Measurements from ENCODE around the gene RSPH6A. TPM values are rescaled to one million over a fixed set of nuclear protein-coding genes. Genes with fewer than 3 reads are reported as not detected.
"Not testable (repeated sequence)": the region's sequence is repeated elsewhere in the genome, so short reads cannot be mapped to it uniquely, and the experiment has no call there.

Gene RSPH6A
- total RNA-seq, 1 experiment from 2014 or later, result not detected

DNA sequence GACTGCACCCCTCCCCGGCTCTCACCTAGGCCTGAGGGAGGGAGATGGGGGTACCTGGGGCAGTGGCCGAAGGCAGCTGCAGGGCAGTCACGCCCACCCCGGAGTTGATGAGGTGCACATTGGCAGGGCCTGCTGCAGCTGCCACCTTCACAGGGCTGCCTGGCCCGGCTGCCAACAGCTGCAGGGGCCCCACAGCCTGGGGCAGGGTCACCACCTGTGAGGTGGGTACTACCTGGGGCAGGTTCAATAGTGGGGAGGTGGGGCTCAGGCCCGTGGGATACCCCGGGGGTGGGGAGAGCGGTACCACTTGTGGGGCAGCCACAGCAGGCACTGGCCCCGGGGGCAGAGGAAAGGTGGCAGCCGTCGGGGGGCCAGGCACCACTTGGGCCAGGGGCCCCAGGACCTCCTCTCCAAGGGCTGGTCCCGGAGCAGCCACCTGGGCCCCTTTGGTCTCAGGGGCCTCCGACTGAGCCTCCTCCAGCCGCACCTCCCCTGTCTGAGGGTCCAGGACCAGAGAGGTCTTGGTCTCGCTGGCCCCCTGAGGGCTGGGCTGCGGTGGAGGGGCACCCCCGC lies 48.7 kb downstream of the RSPH6A start:
- Histone ChIP-seq H3K36me3 (peaks cover 28% of the 10 kb centered on the region), H3K4me3 (peak overlapping the region; percentile 78), H3K27me3 (no peaks in the 10 kb centered on the region), H3K9me3 (no peaks in the 10 kb centered on the region)
- no peak for DNase-seq

DNA sequence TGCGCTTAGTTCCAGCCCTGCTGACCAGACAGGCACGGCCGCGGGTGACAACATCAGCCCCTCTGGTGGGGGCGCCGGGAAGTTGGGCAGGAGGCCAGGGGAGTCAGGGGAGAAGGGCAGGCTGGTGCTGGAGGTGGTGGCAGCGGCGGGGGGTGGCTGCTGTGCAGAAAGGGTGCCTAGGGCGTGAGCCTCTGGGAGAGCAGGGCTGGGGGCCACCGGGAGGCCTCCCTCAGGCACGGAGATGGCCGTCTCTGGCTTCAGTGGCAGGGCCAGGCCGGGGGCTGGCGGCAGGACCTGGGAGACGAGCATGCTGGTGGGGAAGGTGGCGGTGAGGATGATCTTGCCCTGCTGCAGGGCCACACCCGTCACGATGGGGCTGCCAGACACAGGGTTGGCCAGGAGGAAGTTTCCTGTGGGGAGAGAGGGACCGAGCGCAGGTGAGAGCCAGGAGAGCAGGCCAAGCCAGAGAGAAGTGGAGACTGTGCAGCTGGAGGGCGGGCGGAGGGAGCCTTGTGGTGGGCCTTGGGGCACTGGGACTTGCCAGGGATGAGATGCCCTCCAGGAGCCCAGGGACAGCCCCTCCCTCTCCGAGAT lies 49.3 kb downstream of the RSPH6A start:
- no peak overlapping the region for H3K4me3 ChIP-seq
- H3K27me3 ChIP-seq, result no peaks in the 10 kb centered on the region
- no peaks in the 10 kb centered on the region for H3K9me3 ChIP-seq
- no peak for DNase-seq
- H3K36me3 ChIP-seq, result peaks cover 23% of the 10 kb centered on the region

DNA sequence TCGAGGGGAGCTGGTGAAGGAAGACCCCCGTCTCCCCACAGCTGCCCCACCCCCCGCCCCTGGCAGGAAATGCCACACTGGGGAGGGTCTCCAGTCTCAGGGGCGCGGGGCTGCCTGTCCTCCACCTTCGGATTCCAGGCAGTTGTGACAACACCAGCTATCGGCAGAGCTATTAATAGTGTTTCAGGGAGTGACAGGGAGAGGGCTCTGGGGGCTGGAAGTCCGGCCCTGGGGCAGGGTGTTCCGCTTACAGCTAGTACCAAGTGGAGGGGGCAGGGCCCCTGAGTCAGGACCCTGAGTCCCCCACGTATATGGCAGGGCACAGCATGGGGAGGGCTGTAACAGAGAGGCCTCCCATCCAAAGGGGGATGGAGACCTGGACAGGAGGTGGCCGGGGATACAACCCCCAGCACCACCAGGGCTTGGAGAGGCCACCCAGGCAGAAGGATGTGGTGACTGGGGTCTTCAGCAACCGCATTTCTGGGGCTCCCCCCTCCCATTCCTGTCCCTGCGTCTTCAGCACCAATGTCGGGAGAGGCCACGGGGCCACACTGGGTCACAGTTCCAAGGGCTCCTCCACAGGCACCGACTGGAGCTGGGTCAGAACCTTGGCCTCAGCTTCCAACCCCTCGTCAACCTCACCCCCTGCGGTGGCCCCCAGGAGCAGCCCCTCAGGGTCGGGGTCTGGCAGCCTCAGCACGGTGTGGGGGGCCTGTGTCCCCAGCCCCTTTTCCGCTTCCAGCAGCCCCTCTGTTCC lies 50.0 kb downstream of the RSPH6A start:
- H3K4me3 ChIP-seq, result no peak overlapping the region
- no peaks in the 10 kb centered on the region for H3K9me3 ChIP-seq
- H3K36me3 ChIP-seq, result peaks cover 17% of the 10 kb centered on the region
- DNase-seq, result no peak
- H3K27me3 ChIP-seq, result no peaks in the 10 kb centered on the region

DNA sequence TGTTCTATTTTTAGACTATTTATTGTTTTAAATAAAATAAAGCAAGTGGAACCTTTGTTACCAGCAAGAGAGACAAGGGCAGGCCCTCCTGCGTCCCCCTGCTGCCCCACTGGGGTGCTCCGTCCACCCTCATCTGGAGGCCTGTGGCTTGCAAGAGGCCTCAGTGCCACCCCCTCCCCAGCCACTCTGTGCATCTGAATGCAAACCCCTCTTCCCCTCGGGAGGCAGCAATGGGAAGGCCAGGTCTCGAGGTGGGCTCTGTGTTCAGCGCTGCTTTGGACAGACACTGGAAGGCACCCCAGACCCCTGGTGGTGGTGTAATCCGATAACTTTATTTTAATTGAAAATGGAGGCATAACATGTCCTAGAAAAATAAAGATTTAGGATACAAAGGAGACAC lies 50.6 kb downstream of the RSPH6A start:
- DNase-seq, result no peak
- no peak overlapping the region for H3K4me3 ChIP-seq
- H3K9me3 ChIP-seq, result no peaks in the 10 kb centered on the region

GRCh38 chr19:45763691-45764294 lies 51.3 kb downstream of the RSPH6A start:
- no peak for DNase-seq
- peaks cover 13% of the 10 kb centered on the region for H3K36me3 ChIP-seq
- H3K4me3 ChIP-seq, result no peak overlapping the region

More for the DNA sequence above, 50.6 kb downstream of the RSPH6A start:
- peaks cover 13% of the 10 kb centered on the region for H3K36me3 ChIP-seq
- H3K27me3 ChIP-seq, result no peaks in the 10 kb centered on the region

GRCh38 chr19:45762870-45763631 lies 52.1 kb downstream of the RSPH6A start:
- no peaks in the 10 kb centered on the region for H3K27me3 ChIP-seq
- no peaks in the 10 kb centered on the region for H3K9me3 ChIP-seq
- no peak for DNase-seq
- H3K36me3 ChIP-seq, result peaks cover 13% of the 10 kb centered on the region
- no peak overlapping the region for H3K4me3 ChIP-seq

More at GRCh38 chr19:45763691-45764294, 51.3 kb downstream of the RSPH6A start:
- Histone ChIP-seq H3K9me3 (no peaks in the 10 kb centered on the region), H3K27me3 (no peaks in the 10 kb centered on the region)

DNA sequence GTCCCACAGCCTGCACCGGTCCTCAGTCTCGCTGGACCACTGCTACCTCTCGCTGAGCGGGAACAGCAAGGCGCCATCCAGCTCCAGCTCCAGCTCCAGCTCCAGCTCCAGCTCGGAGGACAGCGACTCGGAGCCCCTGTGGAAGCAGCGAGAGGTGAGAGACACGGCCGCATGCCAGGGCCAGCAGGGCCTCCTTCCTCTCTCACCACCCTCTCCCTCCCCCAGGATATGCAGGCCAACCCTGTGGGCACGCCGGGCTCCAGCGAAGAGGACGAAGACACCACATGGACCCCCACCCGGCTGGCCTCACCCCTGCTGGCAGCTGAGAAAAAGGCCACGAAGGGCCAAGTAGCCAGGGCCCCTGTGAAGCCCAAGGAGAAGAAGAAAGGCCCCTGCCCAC lies 53.4 kb downstream of the RSPH6A start:
- no peak overlapping the region for H3K4me3 ChIP-seq
- DNase-seq, result no peak
- H3K36me3 ChIP-seq, result peaks cover 12% of the 10 kb centered on the region
- no peaks in the 10 kb centered on the region for H3K27me3 ChIP-seq
- H3K9me3 ChIP-seq, result no peaks in the 10 kb centered on the region

DNA sequence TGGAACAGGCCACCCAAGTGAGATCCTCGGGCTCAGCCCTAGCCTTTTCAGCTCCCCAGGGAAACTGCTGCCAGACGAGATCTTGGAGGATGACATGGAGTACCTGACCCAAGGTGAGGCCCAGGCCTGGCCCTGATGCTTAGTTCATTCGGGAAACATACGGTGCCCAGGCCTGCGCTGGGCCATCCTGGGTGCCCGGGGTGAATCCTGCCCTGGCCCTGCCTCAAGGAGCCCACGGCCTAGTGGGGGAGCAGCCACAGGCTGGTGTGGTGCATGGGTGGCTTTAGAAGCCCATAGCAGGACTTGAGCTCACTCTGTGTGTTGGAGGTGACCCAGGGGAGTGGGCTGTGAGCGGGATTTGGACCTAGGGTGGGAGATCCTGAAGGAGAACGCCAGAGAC lies 56.2 kb downstream of the RSPH6A start:
- Histone ChIP-seq H3K36me3 (no peaks in the 10 kb centered on the region), H3K9me3 (no peaks in the 10 kb centered on the region), H3K4me3 (no peak overlapping the region), H3K27me3 (no peaks in the 10 kb centered on the region)
- DNase-seq, result no peak

GRCh38 chr19:45757695-45758094 lies 57.4 kb downstream of the RSPH6A start:
- H3K36me3 ChIP-seq, result no peaks in the 10 kb centered on the region
- no peak for DNase-seq
- no peaks in the 10 kb centered on the region for H3K9me3 ChIP-seq
- H3K4me3 ChIP-seq, result no peak overlapping the region
- H3K27me3 ChIP-seq, result no peaks in the 10 kb centered on the region

DNA sequence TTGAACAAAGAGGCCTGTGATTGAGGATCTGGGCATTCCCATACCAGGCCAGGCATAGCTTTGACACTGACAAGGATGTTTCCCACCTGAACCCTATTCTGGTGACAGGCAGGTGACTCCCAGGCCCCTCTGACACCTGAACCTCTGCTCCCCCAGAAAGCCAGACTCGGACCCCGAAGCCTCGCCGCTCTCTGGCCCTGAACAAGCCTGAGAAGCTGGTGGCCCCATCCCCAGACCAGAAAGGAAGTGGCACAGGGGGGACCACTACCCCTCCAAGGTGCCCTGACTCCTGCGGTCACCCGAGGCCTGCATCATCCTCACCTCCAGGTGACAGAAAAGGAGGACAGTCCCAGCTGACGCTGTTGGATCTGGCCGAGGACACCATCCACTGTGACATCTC lies 60.8 kb downstream of the RSPH6A start:
- no peaks in the 10 kb centered on the region for H3K36me3 ChIP-seq
- H3K9me3 ChIP-seq, result no peaks in the 10 kb centered on the region
- no peaks in the 10 kb centered on the region for H3K27me3 ChIP-seq
- DNase-seq, result no peak
- no peak overlapping the region for H3K4me3 ChIP-seq

GRCh38 chr19:45753548-45753947 lies 61.6 kb downstream of the RSPH6A start:
- Histone ChIP-seq H3K36me3 (no peaks in the 10 kb centered on the region), H3K9me3 (no peaks in the 10 kb centered on the region), H3K4me3 (no peak overlapping the region), H3K27me3 (no peaks in the 10 kb centered on the region)
- DNase-seq, result no peak

DNA sequence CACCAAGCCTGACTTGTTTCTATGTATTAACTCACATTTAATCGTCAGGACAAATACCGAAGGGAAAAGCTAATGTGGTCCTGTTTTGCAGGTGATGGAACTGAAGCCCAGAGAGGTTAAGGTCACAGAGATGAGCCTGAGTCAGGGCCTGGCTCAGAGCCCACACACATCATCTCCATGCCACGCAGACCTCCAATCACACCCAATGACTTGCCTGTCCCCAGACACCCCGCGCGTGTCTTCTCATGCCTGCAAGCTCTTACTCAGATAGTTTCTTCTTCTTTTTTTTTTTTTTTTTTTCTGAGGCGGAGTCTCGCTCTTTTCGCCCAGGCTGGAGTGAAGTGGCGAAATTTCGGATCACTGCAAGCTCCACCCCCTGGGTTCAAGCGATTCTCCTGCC lies 62.5 kb downstream of the RSPH6A start:
- Histone ChIP-seq H3K36me3 (no peaks in the 10 kb centered on the region), H3K4me3 (no peak overlapping the region), H3K27me3 (no peaks in the 10 kb centered on the region), H3K9me3 (no peaks in the 10 kb centered on the region)
- DNase-seq, result no peak

- H3K36me3 ChIP-seq, H3K9me3 ChIP-seq, H3K4me3 ChIP-seq, H3K27me3 ChIP-seq, DNase-seq: not testable (repeated sequence)
These were observed 63.6 kb downstream of the RSPH6A start for GRCh38 chr19:45751483-45751882.

- H3K36me3 ChIP-seq, result no peaks in the 10 kb centered on the region
- DNase-seq, result no peak
- H3K4me3 ChIP-seq, result no peak overlapping the region
- no peaks in the 10 kb centered on the region for H3K27me3 ChIP-seq
- H3K9me3 ChIP-seq, result no peaks in the 10 kb centered on the region
These were observed 67.6 kb downstream of the RSPH6A start for GRCh38 chr19:45747513-45747912.

- Histone ChIP-seq H3K27me3 (no peaks in the 10 kb centered on the region), H3K36me3 (no peaks in the 10 kb centered on the region), H3K9me3 (no peaks in the 10 kb centered on the region), H3K4me3 (no peak overlapping the region)
- DNase-seq, result no peak
These were observed 68.2 kb downstream of the RSPH6A start for GRCh38 chr19:45746866-45747265.

All from MG63 (cell line).